Epithelial cell of esophagus (primary cell): ENCODE measurements around the gene UCK2.
A peak's percentile ranks its signal among the peaks of the same experiment; 100 is the strongest.

Experiments used
- DNase-seq: peaks from one replicate; pipeline ENCODE4 v3.0.0; 2010; ENCODE audit warnings: low read depth
- H3K4me3 ChIP-seq: 2 replicates; pipeline ENCODE4 v1.5.1; 2011; ENCODE audit warnings: mild to moderate bottlenecking, low read length, control low read depth
- CTCF ChIP-seq: IDR thresholded peaks from 2 replicates; pipeline ENCODE4 v1.5.1; 2011; ENCODE audit warnings: low read depth, mild to moderate bottlenecking, low read length, control low read depth, inconsistent platforms; ENCODE audit not compliant: insufficient read depth; ENCODE audit errors: missing control alignments

The UCK2 gene

GRCh38 chr1:165807613-165808012, 19.8 kb upstream of the UCK2 start:
- no peak overlapping the region for H3K4me3 ChIP-seq
- no peak for TF ChIP-seq CTCF
- no peak for DNase-seq

GRCh38 chr1:165815725-165816124, 11.7 kb upstream of the UCK2 start:
- no peak for TF ChIP-seq CTCF
- peak; percentile 53 for DNase-seq
- H3K4me3 ChIP-seq = no peak overlapping the region

- no peak overlapping the region for H3K4me3 ChIP-seq
- no peak for DNase-seq
- TF ChIP-seq CTCF = no peak
Measured at GRCh38 chr1:165816157-165816556, 11.3 kb upstream of the UCK2 start.

- H3K4me3 ChIP-seq = no peak overlapping the region
- TF ChIP-seq CTCF = no peak
- DNase-seq = no peak
Measured at GRCh38 chr1:165816826-165817497, 10.5 kb upstream of the UCK2 start.

- TF ChIP-seq CTCF = no peak
- no peak overlapping the region for H3K4me3 ChIP-seq
- no peak for DNase-seq
Measured at GRCh38 chr1:165823552-165824268, 3.7 kb upstream of the UCK2 start.

GRCh38 chr1:165824269-165824643, 3.2 kb upstream of the UCK2 start:
- no peak for TF ChIP-seq CTCF
- DNase-seq = no peak
- H3K4me3 ChIP-seq = no peak overlapping the region
